OCI-LY1 (cell line): ENCODE data around the gene IL21.

ENCODE experiments used
- H2AFZ ChIP-seq: fragments of 200-600 bp; sonication (generic), shearing (Covaris generic); 2 replicates; pipeline ENCODE4 v1.6.0; 2014; ENCODE audit warnings: antibody characterized with exemption, mild to moderate bottlenecking, low read length
- H3F3A ChIP-seq: fragments of 200-600 bp; sonication (generic), shearing (Covaris generic); 2 replicates; pipeline ENCODE4 v1.6.0; 2014; ENCODE audit warnings: mild to moderate bottlenecking, antibody characterized with exemption, low read length, moderate library complexity; ENCODE audit not compliant: insufficient read depth
- H3K27ac ChIP-seq: fragments of 200-600 bp; sonication (generic); 2 replicates; pipeline ENCODE4 v1.5.1; 2014; ENCODE audit warnings: low read length, mixed run types, mild to moderate bottlenecking, low read depth; ENCODE audit not compliant: poor library complexity, severe bottlenecking
- H3K27me3 ChIP-seq: fragments of 200-600 bp; sonication (generic); 2 replicates; pipeline ENCODE4 v1.6.0; 2014; ENCODE audit warnings: antibody characterized with exemption, mild to moderate bottlenecking, low read length, moderate library complexity; ENCODE audit not compliant: insufficient read depth
- H3K36me3 ChIP-seq: fragments of 200-600 bp; sonication (generic); 2 replicates; pipeline ENCODE4 v1.6.1; 2014; ENCODE audit warnings: mild to moderate bottlenecking, antibody characterized with exemption, low read length, moderate library complexity, mixed read lengths; ENCODE audit not compliant: insufficient read depth
- H3K4me1 ChIP-seq: fragments of 200-600 bp; sonication (generic); 2 replicates; pipeline ENCODE4 v1.5.1; 2014; ENCODE audit warnings: mild to moderate bottlenecking, low read length, moderate library complexity; ENCODE audit not compliant: insufficient read depth, severe bottlenecking
- H3K4me2 ChIP-seq: fragments of 200-600 bp; sonication (generic), shearing (Covaris generic); 2 replicates; pipeline ENCODE4 v1.6.1; 2014; ENCODE audit warnings: low read length
- H3K4me3 ChIP-seq: fragments of 200-600 bp; sonication (generic); 2 replicates; pipeline ENCODE4 v1.5.1; 2014; ENCODE audit warnings: low read length, low read depth, mild to moderate bottlenecking, mixed read lengths; ENCODE audit not compliant: poor library complexity, severe bottlenecking
- H3K79me2 ChIP-seq: fragments of 200-600 bp; shearing (Covaris generic); 2 replicates; pipeline ENCODE4 v1.6.1; 2016; ENCODE audit warnings: mixed run types, low read length, mixed read lengths; ENCODE audit not compliant: insufficient read depth
- H3K9ac ChIP-seq: fragments of 200-600 bp; sonication (generic), shearing (Covaris generic); 2 replicates; pipeline ENCODE4 v1.6.1; 2014; ENCODE audit warnings: mild to moderate bottlenecking, low read length, mixed read lengths
- H3K9me2 ChIP-seq: fragments of 200-600 bp; sonication (generic), shearing (Covaris generic); 2 replicates; pipeline ENCODE4 v1.6.1; 2014; ENCODE audit warnings: low read depth, mild to moderate bottlenecking, low read length, mixed read lengths
- H3K9me3 ChIP-seq: fragments of 200-600 bp; shearing (Covaris generic); 2 replicates; pipeline ENCODE4 v1.6.1; 2014; ENCODE audit warnings: low read length, mixed read lengths
- H4K20me1 ChIP-seq: fragments of 200-600 bp; sonication (generic), shearing (Covaris generic); 2 replicates; pipeline ENCODE4 v1.6.0; 2016; ENCODE audit warnings: mild to moderate bottlenecking, low read length; ENCODE audit not compliant: insufficient read depth
- CTCF ChIP-seq: fragments of 200-600 bp; sonication (generic), shearing (Covaris generic); IDR thresholded peaks from 2 replicates; pipeline ENCODE4 v1.5.1; 2017; ENCODE audit warnings: mild to moderate bottlenecking, antibody characterized with exemption, low read length, moderate library complexity, mixed read lengths
- EZH2 ChIP-seq: fragments of 200-600 bp; sonication (generic), shearing (Covaris generic); IDR thresholded peaks from 2 replicates; pipeline ENCODE4 v1.8.0; 2017; ENCODE audit warnings: borderline replicate concordance, mixed run types, mild to moderate bottlenecking, antibody characterized with exemption, low read length, moderate library complexity, mixed read lengths

Gene IL21

GRCh38 chr4:122584519-122584918, 36.3 kb downstream of the IL21 start:
- no peak overlapping the region for H3K9ac ChIP-seq
- H3K36me3 ChIP-seq: no peaks in the 10 kb centered on the region
- H2AFZ ChIP-seq: no peak overlapping the region
- H3K4me2 ChIP-seq: no peak overlapping the region
- H3K9me2 ChIP-seq: no peaks in the 10 kb centered on the region
- H3K27ac ChIP-seq: no peak overlapping the region
- H4K20me1 ChIP-seq: no peaks in the 10 kb centered on the region
- no peak overlapping the region for H3K4me3 ChIP-seq
- no peaks in the 10 kb centered on the region for H3K9me3 ChIP-seq
- H3K27me3 ChIP-seq: no peaks in the 10 kb centered on the region
- H3F3A ChIP-seq: no peaks in the 10 kb centered on the region
- TF ChIP-seq EZH2 (no peak), CTCF (no peak)
- H3K4me1 ChIP-seq: no peaks in the 10 kb centered on the region
- no peaks in the 10 kb centered on the region for H3K79me2 ChIP-seq

DNA sequence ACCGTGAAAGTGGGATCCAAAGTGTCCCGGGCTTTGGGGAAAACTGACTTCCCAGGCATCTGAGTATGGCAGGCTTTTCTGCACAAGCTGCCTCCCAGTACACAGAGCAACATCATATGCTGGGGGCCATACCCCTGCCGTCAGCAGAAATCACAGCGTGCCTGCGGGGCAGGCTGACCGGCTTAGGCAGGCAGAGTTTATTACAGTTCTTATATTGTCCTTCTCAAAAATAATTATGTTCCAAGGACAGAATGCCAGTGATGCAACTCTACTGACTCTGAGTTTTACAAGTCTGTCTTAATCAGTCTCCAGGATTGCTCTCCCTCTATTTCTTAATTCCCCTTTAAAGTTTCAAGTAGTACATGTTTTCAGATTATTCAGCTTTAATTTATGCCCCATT, 37.0 kb downstream of the IL21 start:
- Histone ChIP-seq H3K27ac (no peak overlapping the region), H3K27me3 (no peaks in the 10 kb centered on the region), H3K9me3 (no peaks in the 10 kb centered on the region), H3K36me3 (no peaks in the 10 kb centered on the region), H3K4me2 (no peak overlapping the region), H4K20me1 (no peaks in the 10 kb centered on the region), H3K9ac (no peak overlapping the region), H3F3A (no peaks in the 10 kb centered on the region), H2AFZ (no peak overlapping the region), H3K79me2 (no peaks in the 10 kb centered on the region), H3K4me3 (no peak overlapping the region), H3K4me1 (no peaks in the 10 kb centered on the region), H3K9me2 (no peaks in the 10 kb centered on the region)
- no peak for TF ChIP-seq CTCF
- TF ChIP-seq EZH2: no peak

DNA sequence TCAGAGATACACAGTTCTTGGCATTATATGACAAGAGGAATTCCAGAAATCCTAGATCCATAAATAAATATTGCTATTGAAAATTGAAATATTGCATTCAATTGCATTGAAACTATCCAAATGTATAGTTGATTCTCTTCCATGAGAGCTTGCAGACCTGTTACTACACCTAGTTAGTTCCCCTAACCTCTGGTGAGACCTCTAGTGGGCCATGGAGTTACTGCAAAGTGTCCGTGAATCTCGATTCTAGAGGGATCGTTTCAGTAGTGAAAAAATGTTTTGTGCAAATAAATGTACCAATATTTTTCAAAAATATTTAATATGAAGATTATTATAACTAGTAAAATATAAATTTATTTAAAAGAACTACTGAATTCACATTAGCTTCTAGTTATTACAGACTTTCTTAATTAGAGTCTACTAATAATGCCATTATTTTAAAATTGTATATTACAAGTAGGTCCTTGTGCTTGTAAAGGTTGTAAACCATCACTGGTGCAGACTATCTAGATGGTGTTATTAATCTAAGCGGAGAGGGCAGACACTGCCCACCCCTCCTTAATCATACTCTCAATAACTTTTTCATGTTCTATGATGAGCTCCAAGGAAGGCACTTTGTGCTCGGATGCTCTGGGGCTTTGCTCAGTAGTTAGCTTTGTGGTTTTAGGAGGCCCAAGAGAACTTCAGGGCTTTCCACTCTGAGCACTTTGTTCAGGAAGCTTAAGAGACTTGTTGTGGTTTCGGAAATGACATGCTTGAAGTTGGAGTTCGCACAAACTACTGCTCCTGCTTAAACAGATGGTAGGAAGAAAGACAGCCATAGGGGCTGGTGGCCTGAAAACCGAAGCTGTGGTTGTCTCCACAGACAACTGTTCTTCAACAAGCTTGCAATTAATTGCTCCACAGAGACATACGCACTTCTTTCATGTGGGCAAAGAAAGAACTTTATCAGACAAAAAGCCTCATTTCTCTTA, 42.8 kb downstream of the IL21 start:
- H3F3A ChIP-seq: no peaks in the 10 kb centered on the region
- H2AFZ ChIP-seq: no peak overlapping the region

More for the DNA sequence above, 42.8 kb downstream of the IL21 start:
- no peaks in the 10 kb centered on the region for H3K79me2 ChIP-seq
- H3K27ac ChIP-seq: no peak overlapping the region
- H3K36me3 ChIP-seq: no peaks in the 10 kb centered on the region
- no peaks in the 10 kb centered on the region for H3K9me2 ChIP-seq
- no peak overlapping the region for H3K4me2 ChIP-seq
- no peak overlapping the region for H3K4me3 ChIP-seq
- no peak overlapping the region for H3K9ac ChIP-seq
- H3K9me3 ChIP-seq: no peaks in the 10 kb centered on the region
- TF ChIP-seq EZH2: no peak
- peak; percentile 62 for TF ChIP-seq CTCF
- no peaks in the 10 kb centered on the region for H4K20me1 ChIP-seq
- no peaks in the 10 kb centered on the region for H3K4me1 ChIP-seq
- H3K27me3 ChIP-seq: no peaks in the 10 kb centered on the region
